ENCODE measurements around the gene TBC1D9. TPM values are rescaled to one million over a fixed set of nuclear protein-coding genes. Genes with fewer than 3 reads are reported as not detected.

The TBC1D9 gene
- total RNA-seq, 2 donors from 2014 or later = not detected

GRCh38 chr4:140662082-140662869, 93.9 kb downstream of the TBC1D9 start:
- no peak overlapping the region for H3K4me3 Mint-ChIP-seq
- H3K9me3 Mint-ChIP-seq = no peaks in the 10 kb centered on the region
- H3K27me3 Mint-ChIP-seq (ENCODE audit: low read depth) = no peaks in the 10 kb centered on the region
- H3K36me3 Mint-ChIP-seq (ENCODE audit: insufficient read depth in 2 of 2) = no peaks in the 10 kb centered on the region
- no peaks in the 10 kb centered on the region for H3K4me1 Mint-ChIP-seq (ENCODE audit: low read depth)
- ATAC-seq (replicated peaks in 1 of 2) (no peak), DNase-seq (no peak)
- no peak overlapping the region for H3K27ac Mint-ChIP-seq

- H3K27ac Mint-ChIP-seq = no peak overlapping the region
- no peaks in the 10 kb centered on the region for H3K9me3 Mint-ChIP-seq
- DNase-seq = no peak
Observed at GRCh38 chr4:140661550-140661949, 94.6 kb downstream of the TBC1D9 start.

GRCh38 chr4:140659943-140660700, 96.1 kb downstream of the TBC1D9 start:
- Mint-ChIP-seq H3K36me3 (ENCODE audit: insufficient read depth in 2 of 2) (no peaks in the 10 kb centered on the region), H3K27me3 (ENCODE audit: low read depth) (peaks cover 11% of the 10 kb centered on the region), H3K27ac (no peak overlapping the region), H3K4me3 (no peak overlapping the region), H3K4me1 (ENCODE audit: low read depth) (no peaks in the 10 kb centered on the region), H3K9me3 (no peaks in the 10 kb centered on the region)
- no peak for ATAC-seq (replicated peaks in 1 of 2)
- no peak for DNase-seq

More at GRCh38 chr4:140661550-140661949, 94.6 kb downstream of the TBC1D9 start:
- Mint-ChIP-seq H3K27me3 (ENCODE audit: low read depth) (peaks cover 7% of the 10 kb centered on the region), H3K4me1 (ENCODE audit: low read depth) (no peaks in the 10 kb centered on the region), H3K36me3 (ENCODE audit: insufficient read depth in 2 of 2) (no peaks in the 10 kb centered on the region), H3K4me3 (no peak overlapping the region)
- ATAC-seq (replicated peaks in 1 of 2) = no peak

- no peak for ATAC-seq (replicated peaks in 1 of 2)
- Mint-ChIP-seq H3K4me3 (no peak overlapping the region), H3K27me3 (ENCODE audit: low read depth) (peaks cover 22% of the 10 kb centered on the region), H3K27ac (no peak overlapping the region), H3K9me3 (no peaks in the 10 kb centered on the region), H3K36me3 (ENCODE audit: insufficient read depth in 2 of 2) (no peaks in the 10 kb centered on the region), H3K4me1 (ENCODE audit: low read depth) (no peaks in the 10 kb centered on the region)
- DNase-seq = no peak
Observed at GRCh38 chr4:140654495-140654814, 101.7 kb downstream of the TBC1D9 start.

GRCh38 chr4:140653718-140654494, 102.3 kb downstream of the TBC1D9 start:
- Mint-ChIP-seq H3K4me3 (no peak overlapping the region), H3K36me3 (ENCODE audit: insufficient read depth in 2 of 2) (no peaks in the 10 kb centered on the region)

GRCh38 chr4:140652601-140653000, 103.6 kb downstream of the TBC1D9 start:
- ATAC-seq (replicated peaks in 1 of 2) = no peak
- Mint-ChIP-seq H3K4me3 (no peak overlapping the region), H3K27ac (no peak overlapping the region), H3K27me3 (ENCODE audit: low read depth) (peaks cover 22% of the 10 kb centered on the region), H3K4me1 (ENCODE audit: low read depth) (no peaks in the 10 kb centered on the region), H3K36me3 (ENCODE audit: insufficient read depth in 2 of 2) (no peaks in the 10 kb centered on the region), H3K9me3 (no peaks in the 10 kb centered on the region)
- no peak for DNase-seq

More at GRCh38 chr4:140653718-140654494, 102.3 kb downstream of the TBC1D9 start:
- no peak overlapping the region for H3K27ac Mint-ChIP-seq
- ATAC-seq (replicated peaks in 1 of 2) (no peak), DNase-seq (no peak)
- H3K9me3 Mint-ChIP-seq = no peaks in the 10 kb centered on the region
- no peaks in the 10 kb centered on the region for H3K4me1 Mint-ChIP-seq (ENCODE audit: low read depth)
- peaks cover 22% of the 10 kb centered on the region for H3K27me3 Mint-ChIP-seq (ENCODE audit: low read depth)

- no peaks in the 10 kb centered on the region for H3K4me1 Mint-ChIP-seq (ENCODE audit: low read depth)
- no peak overlapping the region for H3K27ac Mint-ChIP-seq
- H3K36me3 Mint-ChIP-seq (ENCODE audit: insufficient read depth in 2 of 2) = no peaks in the 10 kb centered on the region
- no peaks in the 10 kb centered on the region for H3K9me3 Mint-ChIP-seq
- DNase-seq (no peak), ATAC-seq (replicated peaks in 1 of 2) (no peak)
- no peak overlapping the region for H3K4me3 Mint-ChIP-seq
- peaks cover 11% of the 10 kb centered on the region for H3K27me3 Mint-ChIP-seq (ENCODE audit: low read depth)
Observed at GRCh38 chr4:140648716-140649308, 107.4 kb downstream of the TBC1D9 start.

- no peaks in the 10 kb centered on the region for H3K4me1 Mint-ChIP-seq (ENCODE audit: low read depth)
- no peak overlapping the region for H3K27ac Mint-ChIP-seq
- H3K9me3 Mint-ChIP-seq = no peaks in the 10 kb centered on the region
- DNase-seq (no peak), ATAC-seq (replicated peaks in 1 of 2) (no peak)
- H3K27me3 Mint-ChIP-seq (ENCODE audit: low read depth) = no peaks in the 10 kb centered on the region
- H3K36me3 Mint-ChIP-seq (ENCODE audit: insufficient read depth in 2 of 2) = no peaks in the 10 kb centered on the region
- no peak overlapping the region for H3K4me3 Mint-ChIP-seq
Observed at GRCh38 chr4:140645614-140646412, 110.4 kb downstream of the TBC1D9 start.

GRCh38 chr4:140645196-140645595, 111.0 kb downstream of the TBC1D9 start:
- Mint-ChIP-seq H3K9me3 (no peaks in the 10 kb centered on the region), H3K4me1 (ENCODE audit: low read depth) (no peaks in the 10 kb centered on the region), H3K4me3 (no peak overlapping the region), H3K36me3 (ENCODE audit: insufficient read depth in 2 of 2) (no peaks in the 10 kb centered on the region), H3K27me3 (ENCODE audit: low read depth) (peaks cover under 1% of the 10 kb centered on the region), H3K27ac (no peak overlapping the region)
- ATAC-seq (replicated peaks in 1 of 2) (no peak), DNase-seq (no peak)

- H3K4me1 Mint-ChIP-seq (ENCODE audit: low read depth) = no peaks in the 10 kb centered on the region
- H3K27me3 Mint-ChIP-seq (ENCODE audit: low read depth) = peaks cover 7% of the 10 kb centered on the region
- no peak for DNase-seq
- H3K36me3 Mint-ChIP-seq (ENCODE audit: insufficient read depth in 2 of 2) = no peaks in the 10 kb centered on the region
- H3K9me3 Mint-ChIP-seq = no peaks in the 10 kb centered on the region
- no peak overlapping the region for H3K27ac Mint-ChIP-seq
- no peak overlapping the region for H3K4me3 Mint-ChIP-seq
- ATAC-seq (replicated peaks in 1 of 2) = no peak
Observed at GRCh38 chr4:140644470-140645185, 111.6 kb downstream of the TBC1D9 start.

- H3K4me1 Mint-ChIP-seq (ENCODE audit: low read depth) = no peaks in the 10 kb centered on the region
- no peak for DNase-seq
- no peak overlapping the region for H3K4me3 Mint-ChIP-seq
- no peak for ATAC-seq (replicated peaks in 1 of 2)
- no peaks in the 10 kb centered on the region for H3K36me3 Mint-ChIP-seq (ENCODE audit: insufficient read depth in 2 of 2)
- no peaks in the 10 kb centered on the region for H3K9me3 Mint-ChIP-seq
- peaks cover 13% of the 10 kb centered on the region for H3K27me3 Mint-ChIP-seq (ENCODE audit: low read depth)
- no peak overlapping the region for H3K27ac Mint-ChIP-seq
Observed at GRCh38 chr4:140643571-140644055, 112.6 kb downstream of the TBC1D9 start.
